SK-MEL-5 (cell line): ENCODE results near the gene C1QTNF3. TPM values are rescaled to one million over a fixed set of nuclear protein-coding genes. Genes with fewer than 3 reads are reported as not detected.
A peak's percentile ranks its signal among the peaks of the same experiment; 100 is the strongest.

ENCODE experiments used
- DNase-seq: peaks from one replicate; pipeline ENCODE4 v3.0.0-alpha.2; 2016; ENCODE audit warnings: low read depth, low spot score
- in situ Hi-C: cut with HindIII; loops from 2 replicates; pipeline ENCODE4 v1.10.0; 2016; ENCODE audit warnings: low sequenced_read_pairs, high pct_unique_total_duplicates, low pct_unique_long_range_greater_than_20kb
- total RNA-seq: library from RNA; depleted of rRNA; stranded (reverse); fragments of >200 nt; shearing (Covaris generic); gene quantifications from 2 replicates; pipeline ENCODE4 v1.2.3, GENCODE V29; 2014

C1QTNF3 gene
- total RNA-seq, 1 experiment from 2014 or later = 0.77 TPM

- in situ Hi-C loops = no loop called here
- DNase-seq = no peak
Observed at GRCh38 chr5:34055667-34056066, 12.7 kb upstream of the C1QTNF3 start.

- DNase-seq = no peak
- in situ Hi-C loops = no loop called here
Observed at GRCh38 chr5:34054400-34054729, 11.4 kb upstream of the C1QTNF3 start.

GRCh38 chr5:34053571-34054399 is 10.8 kb upstream of the C1QTNF3 start:
- no peak for DNase-seq
- in situ Hi-C loops = no loop called here

GRCh38 chr5:34053133-34053532 is 10.1 kb upstream of the C1QTNF3 start:
- in situ Hi-C loops = no loop called here
- DNase-seq = no peak

- no peak for DNase-seq
- in situ Hi-C loops = no loop called here
Observed at GRCh38 chr5:34051374-34051980, 8.5 kb upstream of the C1QTNF3 start.

GRCh38 chr5:34047774-34048572 is 5.0 kb upstream of the C1QTNF3 start:
- no peak for DNase-seq
- in situ Hi-C loops = no loop called here

- in situ Hi-C loops = no loop called here
- no peak for DNase-seq
Observed at GRCh38 chr5:34047143-34047542, 4.1 kb upstream of the C1QTNF3 start.

GRCh38 chr5:34045996-34046395 is 3.0 kb upstream of the C1QTNF3 start:
- DNase-seq = no peak
- in situ Hi-C loops = no loop called here

GRCh38 chr5:34045023-34045422 is 2.0 kb upstream of the C1QTNF3 start:
- no peak for DNase-seq
- in situ Hi-C loops = no loop called here

GRCh38 chr5:34042321-34042720 is 692 bp downstream of the C1QTNF3 start:
- DNase-seq = peak; percentile 93
- in situ Hi-C loops = no loop called here

GRCh38 chr5:34041247-34041972 is 1.6 kb downstream of the C1QTNF3 start:
- DNase-seq = no peak
- in situ Hi-C loops = no loop called here

- in situ Hi-C loops = no loop called here
- no peak for DNase-seq
Observed at GRCh38 chr5:34040472-34040871, 2.5 kb downstream of the C1QTNF3 start.

GRCh38 chr5:34039398-34040157 is 3.4 kb downstream of the C1QTNF3 start:
- DNase-seq = no peak
- in situ Hi-C loops = no loop called here

GRCh38 chr5:34038838-34039237 is 4.2 kb downstream of the C1QTNF3 start:
- DNase-seq = no peak
- in situ Hi-C loops = no loop called here

GRCh38 chr5:34038390-34038789 is 4.6 kb downstream of the C1QTNF3 start:
- DNase-seq = no peak
- in situ Hi-C loops = no loop called here

- in situ Hi-C loops = no loop called here
- no peak for DNase-seq
Observed at GRCh38 chr5:34037726-34038125, 5.3 kb downstream of the C1QTNF3 start.

- DNase-seq = no peak
- in situ Hi-C loops = no loop called here
Observed at GRCh38 chr5:34035756-34036155, 7.3 kb downstream of the C1QTNF3 start.
